K562 treated with DMSO at 1 percent for 4 hours (cell line): ENCODE measurements around the gene KLRK1. TPM values are rescaled to one million over a fixed set of nuclear protein-coding genes. Genes with fewer than 3 reads are reported as not detected.

Experiments
- total RNA-seq: library from RNA; unstranded; fragments of 300-600 nt; gene quantifications from 2 replicates; pipeline ENCODE4 v1.2.3, GENCODE V29; 2022; ENCODE audit not compliant: insufficient read depth

KLRK1 gene
- total RNA-seq, result not detected in 2 replicates

DNA sequence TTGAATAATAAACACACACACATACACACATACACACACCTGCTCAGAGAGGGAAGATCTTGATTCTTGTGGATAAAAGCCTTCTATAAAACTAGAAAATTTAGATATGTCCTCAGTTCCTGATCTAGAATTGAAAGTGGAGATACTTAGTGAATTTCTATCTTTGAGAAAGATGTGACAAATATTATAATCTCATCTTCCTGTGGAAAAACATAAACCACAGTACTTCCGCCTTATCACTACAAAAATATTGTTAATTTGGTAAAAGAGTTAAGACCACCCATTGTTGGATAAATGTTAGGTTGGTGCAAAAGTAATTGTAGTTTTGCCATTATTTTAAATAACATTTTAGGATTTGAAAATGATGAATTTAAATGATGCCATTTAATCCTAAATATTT, at the start of gene KLRK1:
TSS of gene KLRK1 (minus strand) at position 138 of the 400 bp plus-strand sequence. CDS start 1,231 bp downstream, outside the sequence.

DNA sequence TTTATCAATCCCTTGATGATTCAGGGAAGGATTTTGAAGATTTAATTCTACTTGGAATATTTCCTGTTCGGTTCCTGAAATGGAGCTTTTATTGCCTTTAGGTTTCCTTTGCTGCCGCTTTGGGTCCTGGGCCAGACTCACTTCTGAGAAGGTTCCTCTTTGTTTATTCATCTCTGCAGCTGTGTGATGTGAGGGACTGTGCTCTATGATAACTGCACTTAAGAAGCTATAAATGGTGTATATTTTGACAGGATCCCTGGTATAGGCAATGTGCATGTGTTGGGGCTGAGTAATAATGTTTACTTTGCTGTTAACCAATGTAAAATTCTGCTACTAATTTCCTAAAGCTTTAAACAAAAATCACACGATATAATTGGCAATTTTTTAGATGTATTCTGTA, 46.0 kb upstream of the KLRK1 start, which contains the start of gene KLRC2:
TSS of gene KLRC2 (minus strand) at position 195 of the 400 bp plus-strand sequence. CDS start at position 171, 24 bp downstream.

DNA sequence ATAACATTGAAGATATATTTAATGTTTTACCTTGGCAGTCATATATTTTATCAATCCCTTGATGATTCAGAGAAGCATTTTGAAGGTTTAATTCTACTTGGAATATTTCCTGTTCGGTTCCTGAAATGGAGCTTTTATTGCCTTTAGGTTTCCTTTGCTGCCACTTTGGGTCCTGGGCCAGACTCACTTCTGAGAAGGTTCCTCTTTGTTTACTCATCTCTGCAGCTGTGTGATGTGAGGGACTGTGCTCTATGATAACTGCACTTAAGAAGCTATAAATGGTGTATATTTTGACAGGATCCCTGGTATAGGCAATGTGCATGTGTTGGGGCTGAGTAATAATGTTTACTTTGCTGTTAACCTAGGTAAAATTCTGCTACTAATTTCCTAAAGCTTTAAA, 30.5 kb upstream of the KLRK1 start, which contains the start of gene KLRC3:
TSS of gene KLRC3 (minus strand) at position 262 of the 400 bp plus-strand sequence. CDS start at position 217, 45 bp downstream.

DNA sequence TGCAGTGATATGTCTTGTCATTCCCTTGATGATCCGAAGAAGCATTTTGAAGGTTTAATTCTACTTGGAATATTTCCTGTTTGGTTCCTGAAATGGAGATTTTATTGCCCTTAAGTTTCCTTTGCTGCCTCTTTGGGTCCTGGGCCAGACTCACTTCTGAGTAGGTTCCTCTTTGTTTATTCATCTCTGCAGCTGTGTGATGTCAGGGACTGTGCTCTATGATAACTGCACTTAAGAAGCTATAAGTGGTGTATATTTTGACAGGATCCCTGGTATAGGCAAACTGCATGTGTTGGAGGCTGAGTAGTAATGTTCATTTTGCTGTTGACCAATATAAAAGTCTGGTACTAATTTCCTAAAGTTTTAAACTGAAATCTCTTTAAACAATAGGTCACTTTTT, 19.6 kb upstream of the KLRK1 start, which contains the start of gene KLRC4:
TSS of gene KLRC4 (minus strand) at position 366 of the 400 bp plus-strand sequence. CDS start at position 184, 182 bp downstream.

Other genes starting within 250 kb of the KLRK1 start
- not detected in 2 replicates for gene OLR1, start 217.9 kb downstream of the KLRK1 start, total RNA-seq
- gene TMEM52B, start 211.0 kb downstream of the KLRK1 start, total RNA-seq, result not detected in 2 replicates
- gene GABARAPL1, start 177.2 kb downstream of the KLRK1 start, total RNA-seq, result 15.1 and 20.4 TPM in 2 replicates
- not detected in 2 replicates for gene KLRD1, start 82.2 kb downstream of the KLRK1 start, total RNA-seq
- not detected in 2 replicates for gene KLRC4, start 19.7 kb upstream of the KLRK1 start, total RNA-seq
- gene KLRC3, start 30.6 kb upstream of the KLRK1 start, total RNA-seq, result not detected in 2 replicates
- not detected in 2 replicates for gene KLRC2, start 46.0 kb upstream of the KLRK1 start, total RNA-seq
- not detected in 2 replicates for gene KLRC1, start 63.3 kb upstream of the KLRK1 start, total RNA-seq
- 0.97 TPM in 1 of 2 replicates, not detected in the other for gene EIF2S3B, start 115.8 kb upstream of the KLRK1 start, total RNA-seq
- 6.8 and 8.7 TPM in 2 replicates for gene MAGOHB, start 223.6 kb upstream of the KLRK1 start, total RNA-seq